UCSD-AML1 (cell line): ENCODE measurements around the gene CAPZA3.
"Not testable (repeated sequence)": the region's sequence is repeated elsewhere in the genome, so short reads cannot be mapped to it uniquely, and the experiment has no call there.

Source experiments
- DNase-seq: peaks from one replicate; lab custom pipeline; 2025; ENCODE audit not compliant: unreplicated experiment; lab: John Stamatoyannopoulos, UW

Gene CAPZA3

GRCh38 chr12:18737819-18738218 lies at the start of gene CAPZA3, which contains the start of gene PLCZ1:
Gene CAPZA3, plus strand, starts transcription at chr12:18738119. Its CDS starts 150 bp downstream, at chr12:18738269.
Gene PLCZ1, minus strand, starts transcription at chr12:18738012. Its CDS starts 641 bp downstream, at chr12:18737371.
- no peak for DNase-seq

GRCh38 chr12:18689771-18690170 lies 48.1 kb upstream of the CAPZA3 start:
- DNase-seq = no peak

DNA sequence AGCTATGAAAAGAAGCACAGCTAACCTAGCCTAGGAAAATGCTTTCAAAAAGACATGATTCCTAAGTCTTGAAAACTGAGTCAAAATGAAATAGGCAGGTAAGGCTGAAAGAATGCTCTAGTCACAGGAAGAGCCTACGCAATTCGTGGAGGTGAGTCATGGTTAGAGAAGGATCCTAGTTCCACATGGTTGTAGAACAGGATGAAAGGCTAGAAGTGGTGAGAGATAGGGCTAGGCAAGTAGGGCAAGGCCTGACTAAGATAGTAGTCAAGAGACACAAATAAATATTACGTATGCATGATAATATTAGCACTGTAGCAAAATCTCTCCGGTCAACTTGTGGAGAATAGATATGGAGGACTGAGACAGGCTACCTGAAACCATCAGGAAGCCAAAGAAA lies 47.3 kb upstream of the CAPZA3 start:
- DNase-seq = no peak

GRCh38 chr12:18693986-18694385 lies 43.9 kb upstream of the CAPZA3 start:
- DNase-seq = not testable (repeated sequence)

DNA sequence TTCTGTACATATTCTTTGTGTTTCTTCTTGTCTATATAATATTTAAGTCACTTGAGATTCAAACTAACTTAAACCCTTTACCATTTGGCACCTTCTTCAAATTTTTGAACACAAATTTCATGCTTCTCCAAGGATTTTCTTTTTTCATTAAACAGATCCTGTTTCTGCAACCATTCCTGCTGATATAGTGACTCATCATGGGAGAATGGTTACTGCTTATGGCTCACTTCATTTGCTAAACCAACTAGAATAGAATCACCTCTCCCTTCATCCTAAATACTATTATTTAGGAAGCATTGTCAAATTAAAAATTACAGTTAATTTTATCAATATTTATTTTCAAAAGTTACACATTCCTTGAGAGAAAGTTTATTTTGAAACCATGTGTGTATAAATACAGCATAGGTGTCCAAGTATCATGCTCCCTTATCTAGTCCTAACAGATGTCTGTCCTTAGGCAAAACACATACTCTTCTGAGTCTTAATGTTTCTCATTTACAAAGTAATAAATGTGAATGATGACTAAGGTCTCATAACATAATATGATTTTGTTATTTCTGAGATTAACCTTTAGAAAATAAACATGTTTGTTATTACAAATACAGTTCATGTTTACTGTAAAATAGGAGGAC lies 40.8 kb upstream of the CAPZA3 start:
- no peak for DNase-seq

DNA sequence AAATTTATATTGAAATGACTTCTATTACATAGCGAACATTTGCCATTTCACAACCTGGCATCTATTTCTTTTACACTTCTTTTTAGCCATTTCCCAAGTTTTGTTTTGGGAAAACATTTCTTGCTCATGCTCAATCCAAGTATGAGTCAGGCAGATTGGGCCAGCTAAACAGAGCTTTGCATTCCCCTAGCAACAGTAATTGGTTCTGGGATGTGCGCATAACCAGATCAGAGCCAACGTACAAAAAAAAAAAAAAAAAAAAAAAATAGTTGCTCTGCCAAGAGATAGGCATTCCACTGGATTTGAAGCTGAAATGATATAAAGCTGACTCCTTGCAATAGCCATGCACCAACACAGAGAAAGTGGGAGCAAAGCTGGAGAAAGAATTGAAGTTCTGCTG lies 37.6 kb upstream of the CAPZA3 start:
- DNase-seq = no peak

GRCh38 chr12:18703321-18703720 lies 34.6 kb upstream of the CAPZA3 start:
- DNase-seq = no peak

- no peak for DNase-seq
Observed at GRCh38 chr12:18703911-18704310, 34.0 kb upstream of the CAPZA3 start.

DNA sequence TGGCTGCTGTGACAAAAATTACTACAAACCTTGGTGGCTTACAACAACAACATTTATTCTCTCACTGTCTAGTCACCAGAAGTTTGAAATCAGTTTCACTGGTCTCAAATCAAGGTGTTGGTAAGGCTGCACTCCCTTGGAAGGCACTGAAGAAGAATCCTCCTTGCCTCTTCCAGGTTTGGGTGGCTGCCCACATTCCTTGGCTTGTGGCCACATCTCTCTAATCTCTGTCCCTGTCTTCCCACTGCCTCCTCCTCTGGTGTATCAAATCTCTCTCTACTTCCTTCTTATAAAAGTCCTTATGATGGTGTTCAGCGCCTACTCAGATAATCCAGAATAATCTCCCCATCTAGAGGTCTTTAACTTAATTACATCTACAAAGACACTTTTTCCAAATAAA lies 31.1 kb upstream of the CAPZA3 start:
- no peak for DNase-seq

GRCh38 chr12:18716236-18716635 lies 21.7 kb upstream of the CAPZA3 start:
- no peak for DNase-seq

- no peak for DNase-seq
Observed at GRCh38 chr12:18718462-18718861, 19.5 kb upstream of the CAPZA3 start.

- no peak for DNase-seq
Observed at GRCh38 chr12:18719922-18720510, 17.9 kb upstream of the CAPZA3 start.

GRCh38 chr12:18720690-18721089 lies 17.2 kb upstream of the CAPZA3 start:
- DNase-seq = no peak

- DNase-seq = no peak
Observed at GRCh38 chr12:18721452-18721851, 16.5 kb upstream of the CAPZA3 start.

DNA sequence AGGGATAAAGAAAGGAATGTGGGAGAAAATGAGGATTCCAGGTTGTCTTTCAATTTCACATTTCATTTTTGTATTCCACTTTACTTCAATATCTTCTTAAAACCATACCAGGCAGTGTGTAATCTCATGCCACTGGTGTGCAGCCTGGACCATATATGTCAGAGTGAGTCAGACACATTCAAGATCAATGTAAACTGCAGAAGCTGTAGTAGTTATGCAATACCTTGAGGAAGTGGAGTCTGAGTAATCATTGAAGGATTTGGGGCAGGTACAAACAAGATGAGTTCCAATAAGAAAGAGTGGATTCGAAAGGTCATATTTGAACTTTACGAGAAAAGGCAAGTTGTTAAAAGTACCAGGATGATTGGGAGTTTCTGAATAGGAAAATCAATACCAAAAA lies 14.2 kb upstream of the CAPZA3 start:
- DNase-seq = no peak

- no peak for DNase-seq
Observed at GRCh38 chr12:18731156-18731555, 6.8 kb upstream of the CAPZA3 start.

- no peak for DNase-seq
Observed at GRCh38 chr12:18747895-18748294, 10.0 kb downstream of the CAPZA3 start.

- no peak for DNase-seq
Observed at GRCh38 chr12:18749386-18749957, 11.6 kb downstream of the CAPZA3 start.

DNA sequence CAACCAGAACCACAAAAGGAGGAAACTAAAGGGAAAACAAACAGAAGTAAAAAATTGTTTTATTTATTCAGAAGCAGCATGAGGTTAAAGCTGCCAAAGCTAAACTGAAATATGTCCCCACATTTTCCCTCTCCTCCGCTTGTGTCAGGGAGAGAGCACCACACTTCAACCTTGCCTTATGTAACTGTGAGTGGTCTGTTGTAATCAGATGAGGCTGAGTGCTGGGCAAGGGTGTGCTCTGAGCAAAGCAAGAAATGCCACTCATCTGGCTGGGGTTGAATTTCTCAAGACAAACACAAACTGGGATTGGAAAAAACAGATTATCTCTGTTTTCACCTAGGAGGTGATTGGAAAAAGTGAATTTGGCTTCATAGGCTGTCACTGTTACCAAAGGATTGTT lies 12.2 kb downstream of the CAPZA3 start:
- DNase-seq = no peak

GRCh38 chr12:18751866-18752265 lies 13.9 kb downstream of the CAPZA3 start:
- DNase-seq = no peak

DNA sequence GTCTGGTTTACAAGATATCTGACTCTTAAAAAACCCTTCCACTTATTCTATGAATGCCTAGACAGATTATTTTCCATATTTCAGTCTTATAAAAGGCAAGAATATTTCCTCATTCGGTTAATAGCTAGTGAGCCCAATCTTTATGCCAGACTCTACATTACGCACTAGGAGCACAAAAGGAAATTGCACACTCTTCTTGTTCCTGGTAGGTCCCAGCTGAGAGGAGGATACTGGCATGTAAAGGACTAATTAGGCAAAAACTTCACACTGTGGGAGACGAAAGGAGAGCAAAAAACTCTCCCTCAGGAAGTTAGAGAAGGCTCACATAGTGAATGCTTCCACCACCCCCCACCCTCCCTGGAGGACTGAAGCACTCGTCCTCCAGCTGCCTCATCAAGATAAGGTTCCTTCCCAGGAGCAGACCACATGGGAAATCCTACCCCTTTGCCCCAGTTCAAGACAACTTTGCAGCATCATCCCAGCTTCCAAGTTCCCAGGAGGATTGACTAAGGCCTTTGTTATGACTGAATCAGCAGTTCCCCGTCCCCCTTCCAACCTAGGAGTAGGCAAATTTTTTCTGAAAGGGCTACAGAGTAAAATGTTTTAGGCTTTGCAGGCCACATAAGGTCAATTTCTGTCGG lies 14.5 kb downstream of the CAPZA3 start:
- DNase-seq = peak; percentile 39

DNA sequence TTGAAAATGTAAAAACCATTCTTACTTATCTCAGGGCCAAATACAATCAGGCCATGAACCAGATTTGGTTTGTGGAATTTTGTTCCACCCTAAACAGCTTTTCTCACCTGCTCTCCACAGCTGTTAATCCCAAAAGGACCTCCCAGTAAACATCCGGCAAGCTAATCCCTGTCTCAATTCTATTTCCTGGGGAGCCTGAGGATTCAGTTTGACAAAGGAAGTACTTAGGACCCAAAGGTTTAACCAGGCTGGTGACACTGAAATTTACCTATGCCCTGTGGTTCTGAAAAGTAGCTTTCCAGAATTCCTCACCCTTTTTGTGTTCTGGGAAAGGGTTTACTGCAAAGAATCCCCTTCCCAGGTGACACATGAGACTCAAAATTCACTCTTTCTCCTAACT lies 15.0 kb downstream of the CAPZA3 start:
- DNase-seq = no peak
